Astrocyte (in vitro differentiated cells and primary cell): ENCODE data around the gene DAD1. TPM values are rescaled to one million over a fixed set of nuclear protein-coding genes. Genes with fewer than 3 reads are reported as not detected.
A peak's percentile ranks its signal among the peaks of the same experiment; 100 is the strongest.
"Not testable (repeated sequence)": the region's sequence is repeated elsewhere in the genome, so short reads cannot be mapped to it uniquely, and the experiment has no call there.

Experiments used
- DNase-seq: peaks from one replicate; pipeline ENCODE4 v3.0.0-alpha.2; 2010; ENCODE audit warnings: low read depth
- FAIRE-seq: peaks from 2 replicates; lab custom pipeline; 2011; peaks lifted over from hg19 to GRCh38; lab: Jason Lieb, UNC
- H2AFZ ChIP-seq: 2 replicates; pipeline ENCODE4 v1.6.0; 2012; ENCODE audit warnings: low read depth, low read length, inconsistent platforms
- H3K27ac ChIP-seq: 2 replicates; pipeline ENCODE4 v1.5.1; 2011; ENCODE audit warnings: low read depth, low read length, inconsistent platforms
- H3K27me3 ChIP-seq: 2 replicates; pipeline ENCODE4 v1.6.0; 2011; ENCODE audit warnings: low read length, inconsistent platforms; ENCODE audit not compliant: insufficient read depth
- H3K36me3 ChIP-seq: 2 replicates; pipeline ENCODE4 v1.5.1; 2011; ENCODE audit warnings: low read length, inconsistent platforms; ENCODE audit not compliant: insufficient read depth
- H3K4me1 ChIP-seq: 2 replicates; pipeline ENCODE4 v1.5.1; 2011; ENCODE audit warnings: low read length, inconsistent platforms; ENCODE audit not compliant: insufficient read depth
- H3K4me2 ChIP-seq: 2 replicates; pipeline ENCODE4 v1.6.0; 2012; ENCODE audit warnings: low read length, inconsistent platforms
- H3K4me3 ChIP-seq: 2 replicates; pipeline ENCODE4 v1.5.1; 2011; ENCODE audit warnings: low read depth, mild to moderate bottlenecking, low read length, inconsistent platforms; ENCODE audit not compliant: insufficient read depth
- H3K79me2 ChIP-seq: 2 replicates; pipeline ENCODE4 v1.6.0; 2012; ENCODE audit warnings: mild to moderate bottlenecking, low read length, inconsistent platforms; ENCODE audit not compliant: insufficient read depth
- H3K9ac ChIP-seq: 2 replicates; pipeline ENCODE4 v1.6.0; 2012; ENCODE audit warnings: mild to moderate bottlenecking, low read length, inconsistent platforms
- H3K9me3 ChIP-seq: 2 replicates; pipeline ENCODE4 v1.5.1; 2012; ENCODE audit warnings: low read depth, mild to moderate bottlenecking, low read length, inconsistent platforms; ENCODE audit not compliant: insufficient read depth
- H4K20me1 ChIP-seq: 2 replicates; pipeline ENCODE4 v1.6.0; 2012; ENCODE audit warnings: low read length, inconsistent platforms; ENCODE audit not compliant: insufficient read depth
- H3K27ac Mint-ChIP-seq: one replicate; pipeline ENCODE4 v1.8.0; 2021; ENCODE audit warnings: mild to moderate bottlenecking, mixed read lengths; ENCODE audit not compliant: unreplicated experiment
- H3K27me3 Mint-ChIP-seq: one replicate; pipeline ENCODE4 v1.8.0; 2021; ENCODE audit warnings: low read depth, mixed read lengths; ENCODE audit not compliant: unreplicated experiment
- H3K36me3 Mint-ChIP-seq: one replicate; pipeline ENCODE4 v1.8.0; 2021; ENCODE audit warnings: low read depth, mixed read lengths; ENCODE audit not compliant: unreplicated experiment
- H3K4me1 Mint-ChIP-seq: one replicate; pipeline ENCODE4 v1.8.0; 2021; ENCODE audit warnings: low read depth, mixed read lengths; ENCODE audit not compliant: unreplicated experiment
- H3K4me3 Mint-ChIP-seq: one replicate; pipeline ENCODE4 v1.8.0; 2021; ENCODE audit warnings: mild to moderate bottlenecking, moderate library complexity, mixed read lengths; ENCODE audit not compliant: unreplicated experiment
- H3K9me3 Mint-ChIP-seq: one replicate; pipeline ENCODE4 v1.8.0; 2021; ENCODE audit warnings: mild to moderate bottlenecking, mixed read lengths; ENCODE audit not compliant: unreplicated experiment
- CTCF ChIP-seq: IDR thresholded peaks from 2 replicates; pipeline ENCODE4 v1.5.1; 2011; ENCODE audit warnings: low read depth, mild to moderate bottlenecking, inconsistent platforms, low read length, moderate library complexity; ENCODE audit not compliant: insufficient read depth
- EZH2 ChIP-seq: IDR thresholded peaks from 2 replicates; pipeline ENCODE4 v1.6.1; 2012; ENCODE audit warnings: mild to moderate bottlenecking, low read length, inconsistent platforms; ENCODE audit not compliant: insufficient read depth
- total RNA-seq: library from RNA; stranded (reverse); gene quantifications from 2 replicates; pipeline ENCODE4 v1.2.1, GENCODE V29; 2021

Gene DAD1
- total RNA-seq, 1 donor from 2014 or later: 302 TPM

GRCh38 chr14:22569106-22569736, 19.8 kb downstream of the DAD1 start:
- no peaks in the 10 kb centered on the region for H3K9me3 Mint-ChIP-seq
- Histone ChIP-seq H3K36me3 (peaks cover 30% of the 10 kb centered on the region), H2AFZ (no peak overlapping the region), H3K9ac (no peak overlapping the region), H3K79me2 (peaks cover 68% of the 10 kb centered on the region), H3K9me3 (no peaks in the 10 kb centered on the region), H3K4me2 (no peak overlapping the region), H3K4me3 (no peak overlapping the region), H4K20me1 (peaks cover 54% of the 10 kb centered on the region), H3K4me1 (peaks cover 21% of the 10 kb centered on the region), H3K27ac (no peak overlapping the region), H3K27me3 (no peaks in the 10 kb centered on the region)
- H3K36me3 Mint-ChIP-seq: peaks cover 5% of the 10 kb centered on the region
- H3K27me3 Mint-ChIP-seq: no peaks in the 10 kb centered on the region
- H3K27ac Mint-ChIP-seq: peak overlapping the region; percentile 75
- H3K4me3 Mint-ChIP-seq: no peak overlapping the region
- TF ChIP-seq EZH2: no peak
- FAIRE-seq: no peak
- DNase-seq: peak; percentile 33
- peaks cover 55% of the 10 kb centered on the region for H3K4me1 Mint-ChIP-seq

GRCh38 chr14:22567437-22567836, 21.6 kb downstream of the DAD1 start:
- H3K4me2 ChIP-seq: no peak overlapping the region
- peaks cover 56% of the 10 kb centered on the region for H3K4me1 Mint-ChIP-seq
- peaks cover 13% of the 10 kb centered on the region for H3K4me1 ChIP-seq
- H3K27me3 ChIP-seq: no peaks in the 10 kb centered on the region
- no peaks in the 10 kb centered on the region for H3K9me3 ChIP-seq
- H3K36me3 ChIP-seq: peaks cover 32% of the 10 kb centered on the region
- H3K9ac ChIP-seq: no peak overlapping the region
- H3K27me3 Mint-ChIP-seq: no peaks in the 10 kb centered on the region
- no peak overlapping the region for H3K4me3 ChIP-seq
- H3K27ac Mint-ChIP-seq: no peak overlapping the region
- DNase-seq: no peak
- no peak for FAIRE-seq
- H3K79me2 ChIP-seq: peaks cover 57% of the 10 kb centered on the region
- no peak for TF ChIP-seq EZH2
- no peak for TF ChIP-seq CTCF
- peaks cover 47% of the 10 kb centered on the region for H4K20me1 ChIP-seq
- H2AFZ ChIP-seq: no peak overlapping the region
- H3K9me3 Mint-ChIP-seq: no peaks in the 10 kb centered on the region
- peaks cover 5% of the 10 kb centered on the region for H3K36me3 Mint-ChIP-seq
- H3K4me3 Mint-ChIP-seq: no peak overlapping the region
- H3K27ac ChIP-seq: no peak overlapping the region

- Histone ChIP-seq H3K27me3 (no peaks in the 10 kb centered on the region), H3K79me2 (peaks cover 55% of the 10 kb centered on the region), H3K4me2 (no peak overlapping the region), H3K9ac (no peak overlapping the region), H3K4me1 (peaks cover 9% of the 10 kb centered on the region), H3K27ac (no peak overlapping the region), H2AFZ (no peak overlapping the region), H3K4me3 (no peak overlapping the region), H3K9me3 (no peaks in the 10 kb centered on the region), H3K36me3 (peaks cover 32% of the 10 kb centered on the region), H4K20me1 (peaks cover 47% of the 10 kb centered on the region)
- DNase-seq: no peak
- Mint-ChIP-seq H3K36me3 (peaks cover 6% of the 10 kb centered on the region), H3K9me3 (no peaks in the 10 kb centered on the region), H3K27me3 (no peaks in the 10 kb centered on the region), H3K4me3 (no peak overlapping the region), H3K4me1 (peaks cover 56% of the 10 kb centered on the region), H3K27ac (no peak overlapping the region)
- FAIRE-seq: no peak
- TF ChIP-seq EZH2 (no peak), CTCF (no peak)
Measured at GRCh38 chr14:22566845-22567244, 22.2 kb downstream of the DAD1 start.

- peaks cover 60% of the 10 kb centered on the region for H3K4me1 Mint-ChIP-seq
- FAIRE-seq, H3K9me3 Mint-ChIP-seq, H3K27me3 ChIP-seq, H3K4me3 ChIP-seq, H3K4me3 Mint-ChIP-seq, DNase-seq, H2AFZ ChIP-seq, H3K4me2 ChIP-seq, H3K27me3 Mint-ChIP-seq, H3K9ac ChIP-seq, H3K27ac Mint-ChIP-seq, H3K36me3 Mint-ChIP-seq, H3K27ac ChIP-seq, H3K9me3 ChIP-seq: not testable (repeated sequence)
- peaks cover 54% of the 10 kb centered on the region for H3K79me2 ChIP-seq
- H4K20me1 ChIP-seq: peaks cover 47% of the 10 kb centered on the region
- peaks cover 13% of the 10 kb centered on the region for H3K4me1 ChIP-seq
- peaks cover 32% of the 10 kb centered on the region for H3K36me3 ChIP-seq
Measured at GRCh38 chr14:22566266-22566665, 22.8 kb downstream of the DAD1 start.
